Calu3 (cell line): ENCODE data around the gene NLGN1. TPM values are rescaled to one million over a fixed set of nuclear protein-coding genes. Genes with fewer than 3 reads are reported as not detected.

ENCODE experiments used
- BruUV-seq: library from RNA; stranded (reverse); fragments of 400-500 nt; replicated peaks from 2 replicates; lab custom pipeline; 2021; lab: Mats Ljungman, UMichigan
- CTCF ChIA-PET: fragments of 300-600 bp; sonication (Branson Sonifier 250); formaldehyde crosslinking; loops from one replicate; lab custom pipeline; 2022; ENCODE audit warnings: antibody characterized with exemption; lab: Charles Lee
- DNase-seq: peaks from one replicate; pipeline ENCODE4 v3.0.0; 2022
- H3K27ac Mint-ChIP-seq: one replicate; pipeline ENCODE4 v1.8.0; 2022; ENCODE audit warnings: mixed read lengths; ENCODE audit not compliant: unreplicated experiment
- H3K27me3 Mint-ChIP-seq: one replicate; pipeline ENCODE4 v1.8.0; 2022; ENCODE audit warnings: mixed read lengths; ENCODE audit not compliant: unreplicated experiment
- H3K36me3 Mint-ChIP-seq: one replicate; pipeline ENCODE4 v1.8.0; 2022; ENCODE audit warnings: mild to moderate bottlenecking, moderate library complexity, mixed read lengths; ENCODE audit not compliant: insufficient read depth, unreplicated experiment
- H3K4me1 Mint-ChIP-seq: one replicate; pipeline ENCODE4 v1.8.0; 2022; ENCODE audit warnings: mild to moderate bottlenecking, low read depth, mixed read lengths; ENCODE audit not compliant: unreplicated experiment
- H3K4me3 Mint-ChIP-seq: one replicate; pipeline ENCODE4 v1.8.0; 2022; ENCODE audit warnings: mild to moderate bottlenecking, low read depth, moderate library complexity, mixed read lengths; ENCODE audit not compliant: unreplicated experiment
- H3K9me3 Mint-ChIP-seq: one replicate; pipeline ENCODE4 v1.8.0; 2022; ENCODE audit warnings: low read depth, mixed read lengths; ENCODE audit not compliant: unreplicated experiment
- CTCF ChIP-seq: fragments of 200-600 bp; IDR thresholded peaks from one replicate; pipeline ENCODE4 v1.8.0; 2022; ENCODE audit warnings: antibody characterized with exemption; ENCODE audit not compliant: unreplicated experiment
- intact Hi-C: fragments of 100-400 bp; cut with micrococcal nuclease; formaldehyde crosslinking; loops from one replicate; pipeline ENCODE4 v1.10.0; 2022; ENCODE audit not compliant: unreplicated experiment
- total RNA-seq: library from RNA; stranded (reverse); gene quantifications from 2 replicates; pipeline ENCODE4 v1.2.3, GENCODE V29; 2022

Gene NLGN1
- total RNA-seq, 1 experiment from 2014 or later: 2.6 TPM

DNA sequence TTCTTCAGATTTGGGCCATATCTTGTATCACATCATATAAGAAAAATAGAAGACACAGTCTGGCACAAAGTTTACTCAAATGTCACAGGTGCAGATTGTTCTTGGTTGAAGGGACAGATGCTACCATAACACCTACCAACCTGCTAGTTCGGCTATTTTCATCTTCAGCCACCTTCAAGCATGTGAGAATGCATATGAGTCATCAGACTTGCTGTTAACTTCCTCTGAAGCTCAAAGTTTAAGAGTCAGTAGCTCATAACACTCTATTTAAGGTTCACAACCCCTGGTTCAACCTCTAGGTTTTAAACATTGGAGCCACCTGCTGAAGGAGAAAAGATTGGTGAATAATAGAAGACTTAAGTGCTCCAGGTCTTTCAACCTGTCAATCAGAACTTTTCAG, 522.8 kb downstream of the NLGN1 start:
- H3K4me3 Mint-ChIP-seq: no peak overlapping the region
- no peaks in the 10 kb centered on the region for H3K27me3 Mint-ChIP-seq
- no peak for DNase-seq
- peak overlapping the region; percentile 28 for H3K27ac Mint-ChIP-seq
- no TSS peak for BruUV-seq
- CTCF ChIA-PET: interaction anchor here (0.7 to 1.0 kb wide), 2 partner anchors 12 to 44 kb away, joined by 3 read pairs; no protein-coding TSS in a partner anchor
- no peaks in the 10 kb centered on the region for H3K9me3 Mint-ChIP-seq
- peaks cover 9% of the 10 kb centered on the region for H3K4me1 Mint-ChIP-seq
- no peak for TF ChIP-seq CTCF
- intact Hi-C loops: loop anchor here (2.0 kb wide), 1 partner anchor 18 kb away; no protein-coding TSS in a partner anchor
- no peaks in the 10 kb centered on the region for H3K36me3 Mint-ChIP-seq

GRCh38 chr3:173921732-173922131, 524.2 kb downstream of the NLGN1 start:
- H3K27me3 Mint-ChIP-seq: no peaks in the 10 kb centered on the region
- no peaks in the 10 kb centered on the region for H3K36me3 Mint-ChIP-seq
- TF ChIP-seq CTCF: no peak
- no peaks in the 10 kb centered on the region for H3K9me3 Mint-ChIP-seq
- DNase-seq: no peak
- intact Hi-C loops: loop anchor here (2.0 kb wide), 1 partner anchor 17 kb away; no protein-coding TSS in a partner anchor
- CTCF ChIA-PET: no interaction called here
- H3K4me3 Mint-ChIP-seq: no peak overlapping the region
- BruUV-seq: no TSS peak
- H3K4me1 Mint-ChIP-seq: peaks cover 9% of the 10 kb centered on the region
- no peak overlapping the region for H3K27ac Mint-ChIP-seq

DNA sequence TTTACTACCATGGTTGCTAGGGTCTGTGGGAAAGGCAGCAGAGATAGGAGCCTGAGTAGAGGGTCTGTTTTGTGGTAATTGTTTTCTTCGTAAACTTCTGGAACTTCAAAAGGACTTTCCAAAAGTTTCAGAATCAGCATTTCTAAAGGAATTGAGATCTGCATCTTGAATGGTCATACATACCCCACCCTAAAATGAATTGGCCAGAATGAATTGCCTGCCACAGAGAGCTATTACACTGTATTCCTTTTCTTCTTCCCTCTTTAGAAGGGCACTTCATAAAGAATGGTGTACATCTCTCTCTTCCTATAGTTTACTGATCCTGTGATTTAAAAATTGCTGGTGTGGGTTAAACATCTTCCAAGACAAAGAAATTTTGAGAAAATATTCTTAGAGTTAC, 525.7 kb downstream of the NLGN1 start:
- H3K27me3 Mint-ChIP-seq: no peaks in the 10 kb centered on the region
- BruUV-seq: no TSS peak
- no peaks in the 10 kb centered on the region for H3K9me3 Mint-ChIP-seq
- no peak for TF ChIP-seq CTCF
- CTCF ChIA-PET: interaction anchor here (1.3 kb wide), 1 partner anchor 9 kb away, joined by 3 read pairs; no protein-coding TSS in a partner anchor
- H3K27ac Mint-ChIP-seq: no peak overlapping the region
- H3K4me3 Mint-ChIP-seq: no peak overlapping the region
- H3K4me1 Mint-ChIP-seq: peaks cover 9% of the 10 kb centered on the region
- intact Hi-C loops: no loop called here
- no peak for DNase-seq
- H3K36me3 Mint-ChIP-seq: no peaks in the 10 kb centered on the region

- TF ChIP-seq CTCF: no peak
- CTCF ChIA-PET: no interaction called here
- H3K4me3 Mint-ChIP-seq: no peak overlapping the region
- DNase-seq: no peak
- H3K36me3 Mint-ChIP-seq: no peaks in the 10 kb centered on the region
- H3K4me1 Mint-ChIP-seq: peaks cover 9% of the 10 kb centered on the region
- H3K9me3 Mint-ChIP-seq: no peaks in the 10 kb centered on the region
- H3K27ac Mint-ChIP-seq: no peak overlapping the region
- intact Hi-C loops: no loop called here
- BruUV-seq: no TSS peak
- H3K27me3 Mint-ChIP-seq: no peaks in the 10 kb centered on the region
These were observed 532.7 kb downstream of the NLGN1 start for GRCh38 chr3:173930251-173930650.
